ENCODE measurements around the gene SSTR3.

GRCh38 chr22:37187552-37187890 is 24.8 kb downstream of the SSTR3 start:
- TF ChIP-seq CTCF (conservative IDR thresholded peaks at IDR 0.05 in 1 of 2, IDR thresholded peaks at IDR 0.05 in 1 of 2; ENCODE audit: extremely low read depth in 1 of 2, insufficient read depth in 1 of 2, low read depth in 1 of 2, low read length in 2 of 2) (no peak), EZH2 (IDR thresholded peaks at IDR 0.05; ENCODE audit: borderline replicate concordance, low read length) (no peak)
